ENCODE results near the gene UMODL1.

DNA sequence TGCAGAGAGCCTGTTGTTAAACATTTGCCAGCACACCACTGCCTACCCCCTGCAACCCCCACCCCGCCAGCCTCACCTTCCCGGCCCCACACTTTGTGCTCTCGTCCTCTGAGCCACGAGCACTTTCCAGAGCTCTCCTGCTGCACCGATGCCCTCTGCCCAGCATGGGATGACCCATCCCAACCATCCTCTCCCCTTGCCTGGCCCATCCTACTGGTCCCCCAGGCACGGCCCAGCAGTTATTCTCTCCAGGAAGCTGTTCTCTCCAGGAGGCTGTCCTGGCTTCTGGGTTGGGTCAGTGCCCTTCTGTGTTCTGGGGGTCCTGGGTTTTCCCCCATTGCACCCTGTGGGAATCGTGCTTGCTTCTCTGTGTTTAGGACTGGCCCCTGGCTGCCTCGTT, 87.7 kb downstream of the UMODL1 start:
- TF ChIP-seq, protein P1, sequence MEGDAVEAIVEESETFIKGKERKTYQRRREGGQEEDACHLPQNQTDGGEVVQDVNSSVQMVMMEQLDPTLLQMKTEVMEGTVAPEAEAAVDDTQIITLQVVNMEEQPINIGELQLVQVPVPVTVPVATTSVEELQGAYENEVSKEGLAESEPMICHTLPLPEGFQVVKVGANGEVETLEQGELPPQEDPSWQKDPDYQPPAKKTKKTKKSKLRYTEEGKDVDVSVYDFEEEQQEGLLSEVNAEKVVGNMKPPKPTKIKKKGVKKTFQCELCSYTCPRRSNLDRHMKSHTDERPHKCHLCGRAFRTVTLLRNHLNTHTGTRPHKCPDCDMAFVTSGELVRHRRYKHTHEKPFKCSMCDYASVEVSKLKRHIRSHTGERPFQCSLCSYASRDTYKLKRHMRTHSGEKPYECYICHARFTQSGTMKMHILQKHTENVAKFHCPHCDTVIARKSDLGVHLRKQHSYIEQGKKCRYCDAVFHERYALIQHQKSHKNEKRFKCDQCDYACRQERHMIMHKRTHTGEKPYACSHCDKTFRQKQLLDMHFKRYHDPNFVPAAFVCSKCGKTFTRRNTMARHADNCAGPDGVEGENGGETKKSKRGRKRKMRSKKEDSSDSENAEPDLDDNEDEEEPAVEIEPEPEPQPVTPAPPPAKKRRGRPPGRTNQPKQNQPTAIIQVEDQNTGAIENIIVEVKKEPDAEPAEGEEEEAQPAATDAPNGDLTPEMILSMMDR (IDR thresholded peaks at IDR 0.05), result no peak
- no peak for TF ChIP-seq POLR2A (IDR thresholded peaks at IDR 0.05)
- TF ChIP-seq EP300 (IDR thresholded peaks at IDR 0.05), result no peak

Data from ovary (tissue), 3 donors.